ENCODE data around the gene SLC38A8.

The SLC38A8 gene

GRCh38 chr16:84082835-84083569 is 40.4 kb upstream of the SLC38A8 start:
- TF ChIP-seq MYC (IDR thresholded peaks at IDR 0.05; ENCODE audit: low read depth, low read length) = no peak
- TF ChIP-seq, protein P1, sequence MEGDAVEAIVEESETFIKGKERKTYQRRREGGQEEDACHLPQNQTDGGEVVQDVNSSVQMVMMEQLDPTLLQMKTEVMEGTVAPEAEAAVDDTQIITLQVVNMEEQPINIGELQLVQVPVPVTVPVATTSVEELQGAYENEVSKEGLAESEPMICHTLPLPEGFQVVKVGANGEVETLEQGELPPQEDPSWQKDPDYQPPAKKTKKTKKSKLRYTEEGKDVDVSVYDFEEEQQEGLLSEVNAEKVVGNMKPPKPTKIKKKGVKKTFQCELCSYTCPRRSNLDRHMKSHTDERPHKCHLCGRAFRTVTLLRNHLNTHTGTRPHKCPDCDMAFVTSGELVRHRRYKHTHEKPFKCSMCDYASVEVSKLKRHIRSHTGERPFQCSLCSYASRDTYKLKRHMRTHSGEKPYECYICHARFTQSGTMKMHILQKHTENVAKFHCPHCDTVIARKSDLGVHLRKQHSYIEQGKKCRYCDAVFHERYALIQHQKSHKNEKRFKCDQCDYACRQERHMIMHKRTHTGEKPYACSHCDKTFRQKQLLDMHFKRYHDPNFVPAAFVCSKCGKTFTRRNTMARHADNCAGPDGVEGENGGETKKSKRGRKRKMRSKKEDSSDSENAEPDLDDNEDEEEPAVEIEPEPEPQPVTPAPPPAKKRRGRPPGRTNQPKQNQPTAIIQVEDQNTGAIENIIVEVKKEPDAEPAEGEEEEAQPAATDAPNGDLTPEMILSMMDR (IDR thresholded peaks at IDR 0.05; ENCODE audit: low read depth, low read length) = no peak
- TF ChIP-seq POLR2A (IDR thresholded peaks at IDR 0.05; ENCODE audit: extremely low read depth, insufficient read length) = no peak
- TF ChIP-seq, protein P2, sequence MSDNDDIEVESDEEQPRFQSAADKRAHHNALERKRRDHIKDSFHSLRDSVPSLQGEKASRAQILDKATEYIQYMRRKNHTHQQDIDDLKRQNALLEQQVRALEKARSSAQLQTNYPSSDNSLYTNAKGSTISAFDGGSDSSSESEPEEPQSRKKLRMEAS (IDR thresholded peaks at IDR 0.05; ENCODE audit: low read depth, low read length) = no peak
- DNase-seq (ENCODE audit: low read depth) = no peak
- no peak overlapping the region for H3K4me3 ChIP-seq (ENCODE audit: low read depth, low read length)

- TF ChIP-seq POLR2A (IDR thresholded peaks at IDR 0.05; ENCODE audit: extremely low read depth, insufficient read length) (no peak), MYC (IDR thresholded peaks at IDR 0.05; ENCODE audit: low read depth, low read length) (no peak)
- TF ChIP-seq, protein P1 (IDR thresholded peaks at IDR 0.05; ENCODE audit: low read depth, low read length) = no peak
- TF ChIP-seq, protein P2 (IDR thresholded peaks at IDR 0.05; ENCODE audit: low read depth, low read length) = no peak
- H3K4me3 ChIP-seq (ENCODE audit: low read depth, low read length) = no peak overlapping the region
- no peak for DNase-seq (ENCODE audit: low read depth)
Observed at GRCh38 chr16:84082110-84082509, 39.5 kb upstream of the SLC38A8 start.

DNA sequence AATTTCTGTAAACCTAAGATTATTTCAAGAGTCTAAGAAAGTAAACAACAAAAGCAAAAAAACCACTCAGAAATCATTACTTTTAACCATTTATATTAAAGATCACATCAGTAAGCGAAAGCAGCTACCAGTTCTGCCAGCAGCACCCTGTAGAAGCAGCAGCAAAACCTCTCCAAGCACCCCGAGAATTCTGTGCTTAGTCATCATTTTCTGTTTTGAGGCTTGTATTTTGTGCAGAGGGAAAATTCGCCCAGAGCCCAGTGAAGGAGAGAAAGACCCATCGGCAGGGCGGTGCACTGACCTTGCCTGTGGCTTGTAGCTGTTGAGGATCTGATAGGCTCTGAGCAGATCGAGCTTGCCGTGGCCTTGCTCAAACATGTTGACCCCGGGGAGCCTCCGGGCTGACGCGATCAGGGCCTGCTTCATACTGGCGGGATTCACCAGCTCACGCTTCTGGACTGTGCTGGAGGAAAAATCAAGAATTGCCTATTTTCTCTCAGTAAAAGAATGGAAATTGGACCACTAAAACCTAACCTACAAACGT is 38.9 kb upstream of the SLC38A8 start:
- TF ChIP-seq POLR2A (IDR thresholded peaks at IDR 0.05; ENCODE audit: extremely low read depth, insufficient read length) (no peak), MYC (IDR thresholded peaks at IDR 0.05; ENCODE audit: low read depth, low read length) (no peak)
- TF ChIP-seq, protein P1 (IDR thresholded peaks at IDR 0.05; ENCODE audit: low read depth, low read length) = no peak
- TF ChIP-seq, protein P2 (IDR thresholded peaks at IDR 0.05; ENCODE audit: low read depth, low read length) = no peak
- H3K4me3 ChIP-seq (ENCODE audit: low read depth, low read length) = no peak overlapping the region
- no peak for DNase-seq (ENCODE audit: low read depth)

DNA sequence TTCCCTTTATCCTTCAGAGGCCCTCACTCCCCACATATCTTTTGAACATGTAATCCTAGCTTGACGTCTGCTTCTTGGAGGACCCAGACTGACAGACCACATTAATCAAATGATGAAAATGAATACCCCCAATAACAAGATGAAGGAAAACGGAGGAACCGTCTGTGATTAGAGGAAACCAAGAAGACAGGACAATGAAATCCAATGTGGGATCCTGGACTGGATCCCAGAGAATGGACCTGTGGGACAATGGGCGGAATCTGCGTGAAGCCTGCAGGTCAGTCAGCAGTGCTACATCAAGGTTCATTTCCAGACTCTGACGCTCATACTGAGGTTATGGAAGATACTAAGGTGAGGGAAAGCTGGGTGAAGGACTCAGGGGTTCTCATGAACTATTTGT is 38.2 kb upstream of the SLC38A8 start:
- no peak overlapping the region for H3K4me3 ChIP-seq (ENCODE audit: low read depth, low read length)
- TF ChIP-seq, protein P1 (IDR thresholded peaks at IDR 0.05; ENCODE audit: low read depth, low read length) = no peak
- TF ChIP-seq MYC (IDR thresholded peaks at IDR 0.05; ENCODE audit: low read depth, low read length) (no peak), POLR2A (IDR thresholded peaks at IDR 0.05; ENCODE audit: extremely low read depth, insufficient read length) (no peak)
- TF ChIP-seq, protein P2 (IDR thresholded peaks at IDR 0.05; ENCODE audit: low read depth, low read length) = no peak
- no peak for DNase-seq (ENCODE audit: low read depth)

DNA sequence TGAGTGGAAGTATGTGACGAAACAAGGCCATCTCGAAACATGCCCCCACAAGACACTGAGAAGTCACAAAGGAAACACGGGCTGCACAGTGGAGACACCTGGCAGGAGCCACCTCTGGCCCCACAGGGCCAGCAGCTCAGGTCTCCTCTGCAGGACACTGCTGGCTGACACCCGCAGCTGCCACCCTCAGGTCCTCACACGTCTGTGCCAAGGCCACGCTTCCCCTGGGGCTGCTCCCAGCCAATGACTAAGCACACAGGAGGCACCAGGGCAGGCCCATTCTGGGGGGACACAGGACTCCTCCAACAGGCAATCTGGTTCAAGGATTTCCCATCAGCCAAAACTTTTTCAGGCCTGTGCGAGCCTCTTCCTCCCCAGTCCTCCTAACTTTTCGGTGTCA is 37.8 kb upstream of the SLC38A8 start:
- TF ChIP-seq, protein P2 (IDR thresholded peaks at IDR 0.05; ENCODE audit: low read depth, low read length) = no peak
- TF ChIP-seq MYC (IDR thresholded peaks at IDR 0.05; ENCODE audit: low read depth, low read length) (no peak), POLR2A (IDR thresholded peaks at IDR 0.05; ENCODE audit: extremely low read depth, insufficient read length) (no peak)
- TF ChIP-seq, protein P1 (IDR thresholded peaks at IDR 0.05; ENCODE audit: low read depth, low read length) = no peak
- H3K4me3 ChIP-seq (ENCODE audit: low read depth, low read length) = no peak overlapping the region
- no peak for DNase-seq (ENCODE audit: low read depth)
